HL-60/S4 treated with phorbol 12-myristate 13-acetate at 8.2 ng/mL for 4 days and 3 days (cell line): ENCODE data around the gene PDE4D.

ENCODE experiments used
- in situ Hi-C: fragments of 300-500 bp; cut with MboI; formaldehyde crosslinking; loops from 2 replicates; pipeline ENCODE4 v1.15.0; 2022; ENCODE audit warnings: low sequenced_read_pairs

PDE4D gene

GRCh38 chr5:59893429-59894227 is at the start of gene PDE4D:
Gene PDE4D, minus strand, starts transcription at chr5:59893726.
- in situ Hi-C loops = no loop called here

- in situ Hi-C loops = no loop called here
Measured at GRCh38 chr5:59937633-59938032, 44.1 kb upstream of the PDE4D start.

- in situ Hi-C loops = no loop called here
Measured at GRCh38 chr5:59923465-59923864, 29.9 kb upstream of the PDE4D start.

GRCh38 chr5:59922220-59922619 is 28.7 kb upstream of the PDE4D start:
- in situ Hi-C loops = no loop called here

- in situ Hi-C loops = no loop called here
Measured at GRCh38 chr5:59921816-59922215, 28.3 kb upstream of the PDE4D start.

GRCh38 chr5:59919484-59919883 is 26.0 kb upstream of the PDE4D start:
- in situ Hi-C loops = no loop called here

- in situ Hi-C loops = no loop called here
Measured at GRCh38 chr5:59917121-59917520, 23.6 kb upstream of the PDE4D start.

GRCh38 chr5:59905188-59905587 is 11.7 kb upstream of the PDE4D start:
- in situ Hi-C loops = no loop called here

- in situ Hi-C loops = no loop called here
Measured at GRCh38 chr5:59897075-59897474, 3.5 kb upstream of the PDE4D start.

- in situ Hi-C loops = no loop called here
Measured at GRCh38 chr5:59891962-59892643, 1.4 kb downstream of the PDE4D start.

GRCh38 chr5:59887274-59887673 is 6.3 kb downstream of the PDE4D start:
- in situ Hi-C loops = no loop called here

GRCh38 chr5:59874675-59875074 is 18.9 kb downstream of the PDE4D start:
- in situ Hi-C loops = no loop called here

GRCh38 chr5:59873113-59873512 is 20.4 kb downstream of the PDE4D start:
- in situ Hi-C loops = no loop called here

GRCh38 chr5:59866661-59867060 is 26.9 kb downstream of the PDE4D start:
- in situ Hi-C loops = no loop called here

GRCh38 chr5:59864718-59865117 is 28.8 kb downstream of the PDE4D start:
- in situ Hi-C loops = no loop called here

- in situ Hi-C loops = no loop called here
Measured at GRCh38 chr5:59863777-59864176, 29.7 kb downstream of the PDE4D start.

- in situ Hi-C loops = no loop called here
Measured at GRCh38 chr5:59856358-59856757, 37.2 kb downstream of the PDE4D start.

- in situ Hi-C loops = no loop called here
Measured at GRCh38 chr5:59850766-59851165, 42.8 kb downstream of the PDE4D start.

GRCh38 chr5:59847586-59847985 is 45.9 kb downstream of the PDE4D start:
- in situ Hi-C loops = no loop called here

- in situ Hi-C loops = no loop called here
Measured at GRCh38 chr5:59845730-59846129, 47.8 kb downstream of the PDE4D start.

- in situ Hi-C loops = no loop called here
Measured at GRCh38 chr5:59843511-59844213, 49.9 kb downstream of the PDE4D start.

GRCh38 chr5:59842999-59843398 is 50.5 kb downstream of the PDE4D start:
- in situ Hi-C loops = no loop called here
